HG03139 (cell line): ENCODE results near the gene GUCY2F.

Experiments
- ATAC-seq: cut with Tn5 transposase; IDR thresholded peaks from one replicate; pipeline ENCODE4 v1.9.1; 2021; ENCODE audit not compliant: unreplicated experiment

GUCY2F gene

DNA sequence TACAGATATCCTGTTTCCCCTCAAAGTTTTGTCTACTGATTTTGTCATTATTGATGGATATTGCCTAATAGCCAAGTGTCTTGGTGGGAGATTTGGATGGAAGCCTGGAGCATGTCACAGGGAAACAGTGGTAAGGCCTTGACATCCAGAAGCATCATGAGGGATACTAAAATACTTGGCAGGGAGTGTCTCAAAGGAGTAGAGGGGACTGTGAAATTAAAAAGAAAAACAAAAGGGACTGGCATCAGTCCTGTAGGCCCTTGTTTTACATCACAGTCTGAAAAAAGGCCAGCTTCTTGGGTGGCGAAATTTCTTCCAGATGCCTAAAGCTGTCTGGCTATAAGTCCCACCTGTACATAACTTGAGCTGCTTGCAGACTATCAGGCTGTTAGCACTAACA lies 83.8 kb downstream of the GUCY2F start:
- ATAC-seq, result no peak

DNA sequence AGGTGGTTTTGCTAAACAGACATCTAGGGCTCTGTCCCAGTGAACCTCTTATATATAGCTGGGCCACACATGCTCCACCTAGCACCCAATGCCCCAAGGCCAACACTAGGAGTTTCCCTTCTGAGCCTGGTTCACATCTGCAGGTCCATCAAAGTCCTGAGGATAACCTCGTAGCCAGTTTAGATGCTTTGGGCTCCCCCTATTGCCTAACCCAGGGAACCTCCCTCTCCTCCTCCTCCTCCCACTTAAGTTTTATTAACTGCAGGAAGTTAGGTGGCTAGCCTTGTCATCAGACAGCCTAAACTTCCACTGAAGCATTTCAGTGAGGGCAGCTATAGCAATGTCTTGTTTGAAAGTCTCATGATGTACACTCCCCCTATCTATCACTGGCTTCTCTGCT lies 88.0 kb downstream of the GUCY2F start:
- ATAC-seq, result no peak

DNA sequence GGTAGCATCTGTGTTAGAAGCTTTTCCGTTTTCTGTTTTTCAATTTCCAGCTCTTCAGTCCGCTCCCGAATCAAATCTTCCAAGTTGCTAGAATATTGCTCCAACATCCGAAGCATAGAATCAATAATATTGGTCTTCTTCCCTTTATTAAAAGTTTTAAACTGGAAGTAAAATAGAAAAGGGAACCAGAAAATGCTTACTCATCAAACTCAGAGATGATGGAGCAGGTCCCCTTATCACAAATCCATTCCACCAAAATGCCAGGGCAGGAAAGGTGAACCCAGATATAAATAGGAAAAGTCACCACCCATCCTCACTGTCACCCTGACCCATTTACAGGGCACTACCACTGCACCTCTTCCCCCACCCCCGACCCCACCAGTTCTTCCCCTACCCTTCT lies 89.0 kb downstream of the GUCY2F start:
- ATAC-seq, result no peak

DNA sequence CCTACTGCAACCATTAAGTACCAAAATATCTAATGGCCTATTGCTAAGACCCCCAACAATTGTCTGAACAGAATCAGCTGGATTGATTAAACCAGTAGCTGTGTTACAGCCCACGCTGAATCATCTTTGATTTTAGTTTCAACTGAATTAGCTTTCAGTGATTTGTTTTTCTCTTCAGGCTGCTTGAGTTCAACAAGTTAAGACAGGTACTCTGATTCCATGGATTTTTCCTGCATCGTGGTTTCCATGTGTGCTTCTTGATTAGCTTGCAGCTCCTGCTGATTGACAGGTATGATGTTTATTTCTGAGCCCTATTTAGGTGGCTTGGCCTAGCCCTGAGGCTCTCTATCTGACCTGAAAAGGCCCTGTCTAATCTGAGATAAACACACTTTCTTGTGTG lies 91.3 kb downstream of the GUCY2F start:
- no peak for ATAC-seq

DNA sequence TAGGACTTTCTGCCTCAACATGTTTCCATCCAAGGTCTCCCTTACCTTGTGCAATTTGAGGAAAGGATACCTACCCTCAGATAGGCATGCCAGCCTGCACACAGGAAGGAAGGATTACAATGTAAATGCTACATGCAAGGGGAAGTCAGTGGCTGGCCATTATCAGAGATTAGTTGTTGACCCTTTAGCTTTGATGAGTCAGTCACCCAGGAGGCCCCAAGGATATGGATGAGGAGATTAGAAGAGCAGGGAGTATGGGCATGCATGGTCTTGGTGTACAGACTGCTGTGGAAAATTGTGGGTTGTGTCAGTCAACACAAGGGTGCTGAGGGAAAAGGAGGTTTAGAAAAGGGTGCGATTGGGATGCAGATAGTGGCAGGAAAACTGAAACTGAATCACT lies 92.0 kb downstream of the GUCY2F start:
- no peak for ATAC-seq

DNA sequence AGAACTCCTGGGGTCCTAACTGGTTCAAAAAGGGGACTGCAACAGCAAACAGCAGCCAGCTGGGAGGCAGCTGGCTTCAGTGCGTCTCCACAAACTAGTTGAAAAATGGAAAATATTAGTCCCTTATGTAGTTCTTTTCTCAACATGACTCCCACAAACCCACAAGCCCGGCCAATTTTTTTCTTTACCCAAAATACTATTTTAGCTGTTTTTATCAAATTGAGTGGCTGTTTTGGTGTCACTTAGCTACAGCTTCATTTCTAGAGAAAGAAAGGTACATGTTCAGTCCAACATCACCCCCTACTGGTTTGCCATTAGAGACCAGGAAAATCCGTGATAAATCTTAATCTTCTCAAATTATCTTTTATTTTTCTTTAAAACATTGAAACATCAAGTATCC lies 97.2 kb downstream of the GUCY2F start:
- no peak for ATAC-seq

DNA sequence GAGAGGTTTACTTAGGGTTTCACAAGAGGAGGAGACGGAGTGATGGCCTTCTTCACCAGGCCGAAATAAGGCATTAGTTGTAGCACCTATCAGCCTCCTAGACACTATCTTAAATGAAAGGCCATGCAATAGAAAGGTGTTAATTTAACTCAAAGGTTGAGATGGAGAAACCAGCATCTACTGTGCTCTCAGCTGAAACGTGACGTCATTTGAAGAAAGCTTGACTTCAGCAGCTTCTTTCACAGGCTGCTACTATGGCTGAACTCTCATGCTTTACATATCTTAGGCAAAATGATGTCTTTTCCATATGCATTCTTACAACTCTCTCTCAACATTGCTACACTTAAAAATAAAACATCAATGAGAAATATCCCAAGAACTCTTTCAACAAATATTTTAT lies 99.6 kb downstream of the GUCY2F start:
- no peak for ATAC-seq

DNA sequence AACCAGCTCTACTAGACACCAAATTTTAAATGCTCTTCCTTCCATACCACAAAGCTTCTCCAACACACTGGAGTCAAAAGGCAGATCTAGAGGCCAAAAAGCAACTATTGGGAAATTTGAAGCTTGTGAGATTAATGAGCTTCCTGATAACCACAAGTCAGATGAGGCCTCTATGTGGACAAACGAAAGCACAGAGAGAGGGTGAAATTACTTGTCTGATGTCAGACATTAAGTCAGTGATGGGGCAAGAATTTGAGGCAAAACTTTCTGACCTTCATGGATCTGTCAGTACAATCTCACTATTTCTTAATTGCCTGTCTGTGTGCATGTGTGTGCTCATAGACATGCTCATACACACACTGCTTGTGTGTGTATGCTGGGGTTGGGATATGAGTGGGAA lies 103.6 kb downstream of the GUCY2F start:
- ATAC-seq, result no peak

DNA sequence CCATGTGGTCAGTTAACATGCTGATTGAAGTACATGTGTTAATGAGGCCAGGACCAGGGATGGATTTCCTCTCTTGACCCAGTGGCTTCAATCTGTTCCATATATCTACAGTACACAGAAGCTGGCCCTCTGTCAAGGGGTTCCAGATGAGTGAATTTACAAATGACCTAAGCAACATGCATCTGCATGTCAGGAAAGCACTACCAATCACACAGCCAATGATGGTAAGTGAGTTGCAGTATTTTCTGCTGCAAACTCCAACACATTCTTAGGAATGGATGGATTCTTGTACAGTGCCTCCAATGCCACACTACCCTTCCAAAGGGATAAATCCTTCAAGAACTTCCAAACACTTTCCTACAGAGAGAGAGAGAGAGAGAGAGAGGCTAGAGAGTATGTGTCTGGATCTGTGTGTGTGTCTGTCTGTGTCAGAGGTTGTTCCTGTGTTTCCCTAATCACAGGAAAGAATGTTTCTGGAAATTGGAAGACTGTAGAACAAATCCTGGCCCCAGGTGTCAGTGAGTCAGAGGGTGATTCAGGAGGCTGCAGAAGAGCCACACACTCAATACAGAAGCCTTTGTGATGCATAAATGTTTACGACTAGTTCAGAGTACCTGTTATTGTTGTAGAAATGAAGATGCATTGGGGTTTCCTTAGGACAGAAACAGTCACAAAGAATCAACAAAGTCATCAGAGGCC lies 107.5 kb downstream of the GUCY2F start:
- no peak for ATAC-seq

DNA sequence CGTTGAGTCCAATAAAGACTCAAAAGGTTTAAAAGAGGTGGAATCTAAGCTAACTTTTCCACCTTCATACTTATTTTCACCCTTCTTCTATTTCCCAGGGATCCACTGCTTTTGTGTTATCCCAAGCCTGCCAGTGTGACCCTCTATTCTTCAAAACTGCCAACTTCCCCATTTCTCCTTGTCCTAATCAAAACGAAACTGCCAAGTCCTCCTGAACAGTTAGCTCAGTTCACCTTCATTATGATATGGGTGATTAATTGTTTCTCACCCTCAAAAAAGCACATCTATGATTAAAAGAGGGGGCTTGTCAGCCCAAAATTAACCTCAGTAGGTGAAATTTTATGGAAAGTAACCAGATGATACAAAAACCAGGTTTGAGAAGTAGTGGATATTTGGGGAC lies 108.4 kb downstream of the GUCY2F start:
- ATAC-seq, result no peak

DNA sequence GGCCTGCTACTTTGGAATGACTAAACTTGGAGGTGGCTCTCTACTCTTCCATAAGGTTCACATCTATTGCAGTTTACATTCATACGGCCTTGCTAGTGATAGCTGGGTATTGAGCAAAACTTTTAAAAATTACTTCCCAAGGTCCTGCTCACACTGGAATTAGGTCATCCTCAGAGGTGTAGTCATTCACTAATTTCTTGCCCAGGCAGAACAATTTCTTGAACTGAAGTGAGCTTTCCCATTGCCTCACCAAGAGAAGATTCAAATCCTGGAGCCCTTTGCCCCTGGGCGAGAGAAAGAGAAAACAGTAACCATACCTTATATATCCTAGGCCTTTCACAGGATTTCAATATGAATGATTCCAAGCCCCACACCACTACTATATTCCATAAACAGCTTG lies 109.2 kb downstream of the GUCY2F start:
- no peak for ATAC-seq

DNA sequence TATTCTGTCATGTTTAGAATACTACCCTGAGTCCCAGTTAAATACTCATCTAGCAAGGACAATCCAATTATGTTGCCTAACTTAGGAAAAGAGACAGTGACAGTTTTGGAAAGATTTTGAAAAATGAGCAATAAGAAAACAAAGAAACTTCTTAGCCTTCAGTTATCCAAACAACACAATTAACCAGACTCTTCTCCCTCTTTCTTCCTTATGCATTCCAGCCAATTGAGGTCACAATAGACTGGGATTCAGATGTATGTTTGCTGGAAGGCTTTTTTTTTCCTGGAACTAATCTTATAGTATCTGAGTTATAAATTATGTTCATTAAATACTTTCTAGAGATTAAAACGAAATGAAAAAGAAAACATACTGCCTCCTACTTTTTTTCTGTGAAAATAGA lies 109.6 kb downstream of the GUCY2F start:
- ATAC-seq, result no peak

DNA sequence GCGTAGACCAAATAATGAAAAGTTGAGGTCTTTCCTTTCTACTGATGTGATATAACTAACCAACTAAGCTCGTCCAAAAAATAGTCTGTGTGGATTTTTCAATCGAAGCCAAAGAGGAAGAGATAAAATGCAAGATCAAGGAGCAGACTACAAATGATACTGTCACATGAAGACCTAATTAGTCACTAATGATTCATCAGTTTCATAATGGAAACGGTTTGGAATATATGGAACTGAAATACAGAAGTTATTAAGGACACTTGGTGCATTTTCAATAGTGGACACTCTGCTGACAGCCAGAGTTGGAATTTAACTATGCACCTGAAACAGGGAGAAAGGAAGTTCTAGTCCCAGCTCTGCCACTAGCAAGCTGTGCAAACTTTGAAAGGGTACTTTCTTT lies 119.8 kb downstream of the GUCY2F start:
- no peak for ATAC-seq

DNA sequence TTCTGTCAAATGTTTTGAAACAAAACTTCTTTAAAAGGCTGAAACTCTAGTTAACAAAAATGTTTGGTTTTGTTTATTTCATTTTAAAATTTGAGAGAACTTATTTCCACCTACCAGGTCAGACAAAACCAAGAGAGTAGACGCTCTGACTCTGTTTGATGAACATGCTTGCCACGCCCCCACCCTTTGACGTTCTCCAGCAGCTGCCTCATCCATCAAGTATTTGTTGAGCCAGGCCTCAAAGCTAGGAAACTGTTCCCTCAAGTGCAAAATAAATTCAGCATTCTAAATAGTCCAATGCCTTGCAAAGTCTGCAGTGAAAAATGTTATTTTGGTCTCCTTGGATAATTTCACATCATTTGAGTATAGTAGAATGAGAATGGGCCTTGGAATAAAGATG lies 121.6 kb downstream of the GUCY2F start:
- no peak for ATAC-seq

DNA sequence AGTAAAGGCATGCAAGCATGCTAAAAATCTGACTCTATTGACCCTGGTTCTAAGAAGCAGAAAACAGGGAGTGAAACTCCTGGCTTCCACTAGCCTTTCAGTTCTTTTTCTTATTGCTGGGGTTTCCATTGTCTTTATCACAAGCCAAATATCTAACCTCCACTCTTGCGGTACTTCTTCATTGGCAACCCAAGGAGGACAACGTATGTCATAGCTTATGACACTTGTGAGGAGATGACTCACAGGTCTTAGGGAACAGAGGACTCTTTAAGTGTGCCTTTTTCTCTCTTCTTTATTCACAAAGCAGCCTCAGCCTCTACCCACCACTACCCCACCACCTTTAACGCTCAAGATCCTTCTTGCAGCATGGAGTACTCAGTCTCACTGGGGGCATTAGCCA lies 124.2 kb downstream of the GUCY2F start:
- ATAC-seq, result no peak

DNA sequence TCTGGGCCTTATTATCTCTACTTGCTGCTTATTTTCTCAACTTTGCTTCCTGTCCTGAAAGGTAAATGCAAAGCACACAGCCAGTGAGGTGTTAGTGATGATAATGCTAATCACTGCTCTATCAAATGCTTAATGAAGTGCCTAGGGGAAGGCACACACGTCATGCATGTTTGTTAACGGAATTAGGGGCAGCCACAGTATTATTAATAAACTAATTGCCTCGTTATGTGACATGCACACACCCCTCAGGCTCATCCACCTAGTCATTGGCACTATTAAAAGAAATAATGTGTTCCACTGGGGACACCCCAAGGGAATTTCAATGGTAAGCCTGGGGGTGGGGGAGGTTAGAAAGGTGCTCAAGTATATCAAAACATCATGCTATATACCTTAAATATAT lies 125.2 kb downstream of the GUCY2F start:
- ATAC-seq, result no peak

DNA sequence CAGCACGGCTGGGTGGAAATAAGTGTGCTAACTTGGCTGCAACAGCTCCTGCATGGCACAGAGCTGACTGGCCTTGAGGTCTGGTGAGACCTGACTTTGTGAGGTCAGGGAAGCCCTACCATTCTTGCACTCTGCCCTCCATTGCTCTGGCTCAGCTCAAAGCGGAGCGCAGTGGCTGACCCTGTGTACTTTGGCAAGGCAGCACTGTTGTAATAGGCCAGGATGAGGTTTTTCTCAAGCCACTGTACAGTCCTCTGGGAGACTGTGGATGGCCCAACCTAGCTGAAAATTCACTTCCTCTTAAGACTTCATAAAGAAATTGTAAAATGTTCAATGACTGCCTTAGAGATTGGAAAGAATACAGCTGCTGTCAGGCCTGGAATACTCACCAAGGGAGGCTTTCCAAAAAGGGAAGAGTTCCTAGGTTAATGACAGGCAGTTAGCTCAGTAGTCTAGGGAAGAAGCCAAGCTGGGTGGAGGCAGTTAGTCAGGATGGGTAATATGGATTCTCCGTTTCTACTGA lies 129.8 kb downstream of the GUCY2F start:
- ATAC-seq, result no peak

DNA sequence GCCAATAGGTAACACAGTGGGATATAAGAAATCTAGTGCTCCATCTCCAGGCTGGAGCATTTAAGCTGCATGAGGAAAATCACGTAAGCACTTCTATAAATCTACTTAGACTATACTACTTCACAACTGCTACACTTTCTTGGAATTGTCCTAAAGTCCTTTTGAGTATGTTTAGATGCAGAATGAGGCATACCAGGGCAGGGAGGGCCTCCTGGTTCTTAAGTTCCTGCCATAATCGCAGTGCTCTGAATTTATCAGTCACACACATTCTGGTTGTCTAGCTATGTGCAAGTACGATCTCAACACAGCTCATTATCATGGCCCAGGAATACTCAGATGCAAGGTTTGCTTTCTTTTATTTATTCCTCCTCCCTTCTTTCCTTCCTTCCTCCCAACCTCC lies 130.3 kb downstream of the GUCY2F start:
- ATAC-seq, result no peak

DNA sequence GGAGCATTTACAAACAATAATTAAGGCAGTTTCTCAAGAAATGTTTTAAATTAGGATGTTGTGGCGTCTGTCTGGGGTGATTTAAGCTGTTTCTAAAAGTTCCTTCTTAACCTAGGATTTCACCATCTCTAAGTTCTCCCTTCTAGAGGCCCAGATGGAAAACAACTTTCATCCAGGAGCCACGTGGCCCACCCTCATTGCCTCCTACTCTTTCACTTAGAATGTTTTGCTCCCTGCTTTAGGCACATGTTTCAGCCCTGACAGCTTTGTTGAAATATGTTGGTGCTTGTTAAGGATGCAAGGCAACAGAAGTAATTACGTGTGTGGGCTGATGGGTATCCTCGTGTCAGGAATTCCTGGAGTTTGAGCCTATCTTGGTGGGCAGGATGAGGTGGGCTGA lies 131.3 kb downstream of the GUCY2F start:
- no peak for ATAC-seq

DNA sequence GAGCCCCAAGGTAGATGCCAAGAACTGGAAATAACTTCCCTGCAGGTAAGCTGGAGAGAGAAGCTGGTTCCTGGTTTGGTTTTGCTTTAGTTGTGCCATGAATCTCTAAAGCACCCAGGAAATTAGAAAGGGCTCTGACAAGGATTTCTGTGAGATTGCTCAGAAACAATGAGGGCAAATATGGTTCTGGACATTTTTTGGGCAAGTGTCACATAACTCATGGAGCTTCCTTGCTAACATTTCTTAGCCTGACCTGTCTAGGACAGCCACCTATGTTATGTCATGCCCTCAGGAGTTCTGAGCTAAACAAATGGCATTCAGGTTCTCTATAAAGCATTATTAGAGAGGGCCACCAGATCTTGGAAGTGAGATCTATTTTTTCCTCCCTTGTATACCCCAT lies 131.8 kb downstream of the GUCY2F start:
- ATAC-seq, result no peak

DNA sequence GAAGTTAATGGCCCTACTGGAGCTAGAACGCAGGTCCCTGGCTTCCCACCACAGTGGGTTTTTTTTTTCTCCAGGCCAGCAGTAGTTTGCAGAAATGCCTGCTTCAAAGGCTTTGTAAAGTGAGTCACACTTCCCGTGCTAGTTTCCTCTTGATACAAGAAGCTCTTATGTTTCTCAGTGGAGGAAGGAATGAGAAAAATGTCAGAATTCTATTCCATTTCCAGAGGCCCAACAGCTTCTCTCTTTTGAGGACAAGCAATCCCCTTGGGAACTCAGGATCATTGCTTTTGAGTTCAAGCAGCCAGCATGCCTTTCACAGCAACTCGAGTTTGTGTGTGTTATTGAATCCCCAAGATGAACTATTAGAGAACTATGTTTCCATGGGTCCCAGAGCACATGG lies 134.3 kb downstream of the GUCY2F start:
- no peak for ATAC-seq

DNA sequence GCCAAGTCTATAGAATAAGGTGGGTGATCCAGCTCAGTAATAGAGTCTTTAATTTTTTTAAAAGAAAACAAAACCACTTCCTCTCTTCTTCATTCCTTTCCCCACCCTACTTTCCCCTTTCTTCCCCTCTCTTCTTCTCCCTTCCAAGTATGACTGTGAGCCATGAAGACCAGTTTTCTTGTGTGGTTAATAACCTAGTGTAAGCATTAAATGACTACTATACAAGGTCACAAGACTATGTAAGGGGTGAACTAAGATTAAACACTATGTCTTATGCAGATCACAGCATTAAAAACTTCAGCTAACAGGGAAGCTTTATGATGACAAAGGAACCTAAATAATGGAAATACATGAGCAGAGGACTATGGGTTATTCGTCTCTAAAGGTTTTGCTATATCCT lies 135.4 kb downstream of the GUCY2F start:
- no peak for ATAC-seq

DNA sequence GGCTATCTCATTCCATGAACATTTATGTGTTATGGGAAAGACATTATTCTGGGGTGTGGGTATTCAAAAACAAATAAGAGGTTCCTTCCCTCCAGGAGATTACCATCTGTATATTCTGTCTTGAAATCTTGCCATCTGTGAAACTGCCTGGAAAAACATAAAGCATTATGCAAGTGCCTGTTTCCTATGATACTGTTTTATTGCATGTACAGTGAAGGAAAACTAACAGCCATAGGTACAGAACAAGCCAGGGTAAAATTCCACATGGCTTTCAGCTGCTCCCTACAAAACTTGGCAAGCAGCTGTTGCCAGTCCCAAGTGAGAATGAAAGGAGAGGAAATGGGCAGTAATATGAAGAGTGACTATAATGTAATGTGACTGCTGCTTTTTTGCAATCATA lies 136.0 kb downstream of the GUCY2F start:
- no peak for ATAC-seq
